OCI-LY3 (cell line): ENCODE data around the gene SAMD5.

Experiments
- CTCF ChIP-seq: fragments of 200-600, 300-600 bp; sonication (generic); IDR thresholded peaks from 2 replicates; pipeline ENCODE4 v1.5.1; 2014; ENCODE audit warnings: antibody characterized with exemption, low read length, low read depth
- EZH2phosphoT487 ChIP-seq: fragments of 200-600 bp; shearing (Covaris generic); IDR thresholded peaks from 2 replicates; pipeline ENCODE4 v1.6.1; 2018; ENCODE audit warnings: antibody characterized with exemption, mixed run types, low read depth

- TF ChIP-seq CTCF (no peak), EZH2phosphoT487 (no peak)
These were observed 57.9 kb downstream of the SAMD5 start for GRCh38 chr6:147566244-147566898.
